A549 (cell line): Measurements from ENCODE around the gene TNS1. TPM values are rescaled to one million over a fixed set of nuclear protein-coding genes. Genes with fewer than 3 reads are reported as not detected.

Source experiments
- ATAC-seq, 2 experiments: fragments of 200-7000 bp in 1 of 2; fragments of >200 bp in 1 of 2; cut with Nextera tagmentation in 1 of 2; cut with Tn5 transposase in 1 of 2; 3 replicates each; pipeline versions ENCODE4 v1.8.0 to v1.9.1; 2018 to 2020; ENCODE audit warnings: mild to moderate bottlenecking in 1 of 2, moderate library complexity in 1 of 2
- CTCF ChIA-PET: fragments of 300-600 bp; sonication (Branson Sonifier 250); formaldehyde crosslinking; extraction: SDS; loops from one replicate; lab custom pipeline; 2021; ENCODE audit warnings: antibody characterized with exemption, inconsistent platforms; lab: Yijun Ruan, JAX
- POLR2A ChIA-PET: fragments of 350-600 bp; formaldehyde crosslinking; extraction: SDS; loops from one replicate; lab custom pipeline; 2021; ENCODE audit warnings: antibody characterized with exemption, inconsistent platforms; lab: Yijun Ruan, JAX
- DNase-seq, 2 experiments: peaks; one replicate each; pipeline versions ENCODE4 v3.0.0 to v3.0.0-alpha.2; 2011 to 2016; ENCODE audit warnings: low read depth in 1 of 2, low spot score in 1 of 2
- FAIRE-seq: peaks from 2 replicates; lab custom pipeline; 2011; peaks lifted over from hg19 to GRCh38; lab: Jason Lieb, UNC
- H3K27ac ChIP-seq, 2 experiments: fragments of >200 bp; sonication (Bioruptor Twin); formaldehyde crosslinking; 3 replicates each; pipeline ENCODE4 v1.5.1; 2016 to 2017
- H3K4me1 ChIP-seq: fragments of >200 bp; sonication (Bioruptor Twin); formaldehyde crosslinking; 3 replicates; pipeline ENCODE4 v1.6.1; 2016
- H3K4me2 ChIP-seq: fragments of >200 bp; sonication (Bioruptor Twin); formaldehyde crosslinking; 3 replicates; pipeline ENCODE4 v1.6.1; 2016
- H3K4me3 ChIP-seq: fragments of >200 bp; sonication (Bioruptor Twin); formaldehyde crosslinking; 3 replicates; pipeline ENCODE4 v1.5.1; 2016
- H3K9me3 ChIP-seq: fragments of >200 bp; sonication (Bioruptor Twin); formaldehyde crosslinking; 3 replicates; pipeline ENCODE4 v1.6.1; 2016
- BCL3 ChIP-seq: fragments of >200 bp; sonication (Bioruptor Twin); formaldehyde crosslinking; IDR thresholded peaks from 3 replicates; pipeline ENCODE4 v1.6.1; 2016
- BHLHE40 ChIP-seq: IDR thresholded peaks from 2 replicates; pipeline ENCODE4 v1.6.1; 2012; ENCODE audit warnings: low read depth, low read length, inconsistent platforms
- E2F6 ChIP-seq: IDR thresholded peaks from 2 replicates; pipeline ENCODE4 v1.6.1; 2012; ENCODE audit warnings: low read depth, borderline replicate concordance
- EHMT2 ChIP-seq: fragments of 200-600 bp; sonication (generic); IDR thresholded peaks from 2 replicates; pipeline ENCODE4 v1.6.1; 2016; ENCODE audit warnings: antibody characterized with exemption, low read depth, mild to moderate bottlenecking, moderate library complexity
- EP300 ChIP-seq, 2 experiments: fragments of >200 bp; sonication (Bioruptor Twin); formaldehyde crosslinking; IDR thresholded peaks; 2 replicates in 1 of 2; 3 replicates in 1 of 2; pipeline ENCODE4 v1.6.1; 2016 to 2017
- HES2 ChIP-seq: fragments of >200 bp; sonication (Bioruptor Twin); formaldehyde crosslinking; IDR thresholded peaks from 2 replicates; pipeline ENCODE4 v1.6.1; 2016
- HMGXB4 ChIP-seq: fragments of 250-450 bp; sonication (Bioruptor Pico); IDR thresholded peaks from 2 replicates; pipeline ENCODE4 v1.5.0; 2021; ENCODE audit warnings: mild to moderate bottlenecking, moderate library complexity, borderline replicate concordance
- HOXA7 ChIP-seq: fragments of 250-450 bp; sonication (Bioruptor Pico); IDR thresholded peaks from 2 replicates; pipeline ENCODE4 v1.5.0; 2020; ENCODE audit warnings: mild to moderate bottlenecking, moderate library complexity
- HOXB5 ChIP-seq: fragments of 250-450 bp; sonication (Bioruptor Pico); IDR thresholded peaks from 2 replicates; pipeline ENCODE4 v1.5.0; 2020; ENCODE audit warnings: mild to moderate bottlenecking, moderate library complexity
- MAZ ChIP-seq: fragments of 150-350 bp; IDR thresholded peaks from 2 replicates; pipeline ENCODE4 v1.6.1; 2014; ENCODE audit warnings: antibody characterized with exemption, low read depth, low read length, borderline replicate concordance
- POLR2A ChIP-seq: IDR thresholded peaks from 2 replicates; pipeline ENCODE4 v1.6.1; 2012; ENCODE audit warnings: mild to moderate bottlenecking, low read length
- RAD21 ChIP-seq, 2 experiments: fragments of >200 bp in 1 of 2; sonication (Bioruptor Twin) in 1 of 2; formaldehyde crosslinking in 1 of 2; IDR thresholded peaks in 1 of 2; conservative IDR thresholded peaks in 1 of 2; 2 replicates in 1 of 2; 3 replicates in 1 of 2; pipeline ENCODE4 v1.6.1; 2012 to 2018; ENCODE audit warnings: inconsistent platforms in 1 of 2
- RARB ChIP-seq: fragments of 250-450 bp; sonication (Bioruptor Pico); IDR thresholded peaks from 2 replicates; pipeline ENCODE4 v1.8.0; 2021; ENCODE audit warnings: mild to moderate bottlenecking, moderate library complexity
- RCOR1 ChIP-seq: fragments of 150-350 bp; IDR thresholded peaks from 2 replicates; pipeline ENCODE4 v1.6.1; 2014; ENCODE audit warnings: antibody characterized with exemption, low read length, low read depth
- REST ChIP-seq: fragments of 200-600 bp; sonication (generic); IDR thresholded peaks from 2 replicates; pipeline ENCODE4 v1.6.1; 2016; ENCODE audit warnings: antibody characterized with exemption, mild to moderate bottlenecking, moderate library complexity
- ZNF302 ChIP-seq: fragments of 250-450 bp; sonication (Bioruptor Pico); IDR thresholded peaks from 2 replicates; pipeline ENCODE4 v1.9.0; 2021; ENCODE audit warnings: inconsistent platforms, mild to moderate bottlenecking, moderate library complexity
- ZSCAN20 ChIP-seq: fragments of 250-450 bp; sonication (Bioruptor Pico); IDR thresholded peaks from 2 replicates; pipeline ENCODE4 v1.8.0; 2022; ENCODE audit warnings: mild to moderate bottlenecking, moderate library complexity
- WGBS: methylation state at CpG from one replicate; pipeline ENCODE4 v1.1.6; 2017; ENCODE audit errors: missing lambda C conversion rate; 5-methylcytosine and 5-hydroxymethylcytosine counted together
- polyA plus RNA-seq, 4 experiments: library from polyadenylated mRNA; depleted of rRNA in 3 of 4; stranded (reverse); fragments of >200 nt; fragmentation: RNase III in 1 of 4; extraction: RNeasy Plus Mini Kit Qiagen cat#74134 plus additional on column Dnase treatment in 1 of 4; gene quantifications; 2 replicates in 3 of 4; 3 replicates in 1 of 4; pipeline ENCODE4 v1.2.3, GENCODE V29; 2011 to 2017

TNS1 gene
- polyA plus RNA-seq, 2 of the 4 experiments (the other 2 are of a cell fraction), result 4.9 to 10.6 TPM

GRCh38 chr2:217897091-217897715, 105.6 kb downstream of the TNS1 start:
- no peak for TF ChIP-seq ZNF302 (CRISPR knock-in tag)
- no peak for TF ChIP-seq RARB
- TF ChIP-seq POLR2A, result no peak
- no peak for TF ChIP-seq ZSCAN20 (CRISPR knock-in tag)
- no peak for TF ChIP-seq RAD21 (conservative IDR thresholded peaks at IDR 0.05 in 1 of 2, IDR thresholded peaks at IDR 0.05 in 1 of 2)
- POLR2A ChIA-PET, result no interaction called here
- CTCF ChIA-PET, result interaction anchor here (1.1 to 8.4 kb wide), 4 partner anchors 10 to 108 kb away, joined by 3 to 99 read pairs (median 18); no protein-coding TSS in a partner anchor
- peaks cover 37% of the 10 kb centered on the region for H3K4me1 ChIP-seq
- H3K9me3 ChIP-seq, result no peaks in the 10 kb centered on the region
- DNase-seq, result no peak
- no peak for ATAC-seq
- H3K4me3 ChIP-seq, result no peak overlapping the region
- no peak overlapping the region for H3K27ac ChIP-seq
- no peak overlapping the region for H3K4me2 ChIP-seq
- no peak for FAIRE-seq
- 62% methylated on average over 9 of the region's 9 CpGs for WGBS

- no peak for ATAC-seq
- no peaks in the 10 kb centered on the region for H3K9me3 ChIP-seq
- H3K4me3 ChIP-seq, result no peak overlapping the region
- TF ChIP-seq REST, result no peak
- no peak for TF ChIP-seq HOXA7 (CRISPR knock-in tag)
- no peak for TF ChIP-seq MAZ
- no peak for TF ChIP-seq POLR2A
- no peak for TF ChIP-seq E2F6
- TF ChIP-seq HMGXB4 (CRISPR knock-in tag), result no peak
- no peak for TF ChIP-seq BCL3
- TF ChIP-seq HES2, result no peak
- TF ChIP-seq HOXB5 (CRISPR knock-in tag), result no peak
- TF ChIP-seq BHLHE40, result no peak
- TF ChIP-seq EP300 (IDR thresholded peaks at IDR 0.05), result no peak
- no peak for TF ChIP-seq EHMT2
- TF ChIP-seq RCOR1, result no peak
- peaks cover 23% of the 10 kb centered on the region for H3K4me1 ChIP-seq
- ChIA-PET POLR2A (no interaction called here), CTCF (interaction anchor here (1.1 to 2.3 kb wide), 7 partner anchors 8 to 110 kb away, joined by 3 to 12 read pairs (median 4); no protein-coding TSS in a partner anchor)
- 83% methylated on average over 19 of the region's 19 CpGs for WGBS
- no peak for DNase-seq
- no peak overlapping the region for H3K4me2 ChIP-seq
- no peak for FAIRE-seq
- H3K27ac ChIP-seq, result no peak overlapping the region
Observed at GRCh38 chr2:217895070-217895635, 107.6 kb downstream of the TNS1 start.
